ENCODE results near the gene ALOX15B.
"Not testable (repeated sequence)": the region's sequence is repeated elsewhere in the genome, so short reads cannot be mapped to it uniquely, and the experiment has no call there.

ALOX15B gene

DNA sequence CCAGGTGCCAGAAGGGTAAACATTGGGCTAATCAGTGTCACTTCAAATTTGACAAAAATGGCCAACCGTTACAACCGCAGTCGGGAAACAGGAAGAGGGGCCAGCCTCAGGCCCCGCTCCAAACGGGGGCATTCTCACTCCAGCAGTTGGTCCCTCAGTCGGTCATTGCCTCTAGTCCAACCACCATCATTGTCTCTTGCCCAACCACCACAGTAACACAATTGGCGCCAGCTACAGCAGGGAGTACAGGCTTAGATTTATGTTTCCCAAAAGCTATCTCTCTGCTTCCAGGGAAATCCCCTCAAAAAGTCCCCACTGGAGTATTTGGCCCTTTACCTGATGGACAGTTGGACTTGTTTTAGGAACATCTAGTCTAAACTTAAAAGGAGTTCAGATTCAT, 20.3 kb downstream of the ALOX15B start:
- Histone ChIP-seq H4K20me1 (ENCODE audit: low read depth, low read length) (no peaks in the 10 kb centered on the region), H3K4me2 (ENCODE audit: low read depth, low read length, poor library complexity, severe bottlenecking) (no peak overlapping the region), H3F3A (ENCODE audit: insufficient read depth) (no peaks in the 10 kb centered on the region), H3K27me3 (ENCODE audit: low read length) (no peaks in the 10 kb centered on the region), H3K4me3 (ENCODE audit: insufficient read depth, low read length, poor library complexity, severe bottlenecking) (no peak overlapping the region), H3K36me3 (ENCODE audit: low read length) (no peaks in the 10 kb centered on the region), H3K9me3 (ENCODE audit: insufficient read depth, low read length) (no peaks in the 10 kb centered on the region), H3K27ac (ENCODE audit: low read depth, low read length) (no peak overlapping the region), H2AFZ (ENCODE audit: low read depth, low read length, severe bottlenecking) (no peak overlapping the region), H3K9ac (ENCODE audit: low read length) (no peak overlapping the region), H3K9me2 (replicated peaks; ENCODE audit: insufficient read depth, low read length) (no peaks in the 10 kb centered on the region), H3K79me2 (ENCODE audit: insufficient read depth, low read length) (no peaks in the 10 kb centered on the region)
- TF ChIP-seq, protein P1, sequence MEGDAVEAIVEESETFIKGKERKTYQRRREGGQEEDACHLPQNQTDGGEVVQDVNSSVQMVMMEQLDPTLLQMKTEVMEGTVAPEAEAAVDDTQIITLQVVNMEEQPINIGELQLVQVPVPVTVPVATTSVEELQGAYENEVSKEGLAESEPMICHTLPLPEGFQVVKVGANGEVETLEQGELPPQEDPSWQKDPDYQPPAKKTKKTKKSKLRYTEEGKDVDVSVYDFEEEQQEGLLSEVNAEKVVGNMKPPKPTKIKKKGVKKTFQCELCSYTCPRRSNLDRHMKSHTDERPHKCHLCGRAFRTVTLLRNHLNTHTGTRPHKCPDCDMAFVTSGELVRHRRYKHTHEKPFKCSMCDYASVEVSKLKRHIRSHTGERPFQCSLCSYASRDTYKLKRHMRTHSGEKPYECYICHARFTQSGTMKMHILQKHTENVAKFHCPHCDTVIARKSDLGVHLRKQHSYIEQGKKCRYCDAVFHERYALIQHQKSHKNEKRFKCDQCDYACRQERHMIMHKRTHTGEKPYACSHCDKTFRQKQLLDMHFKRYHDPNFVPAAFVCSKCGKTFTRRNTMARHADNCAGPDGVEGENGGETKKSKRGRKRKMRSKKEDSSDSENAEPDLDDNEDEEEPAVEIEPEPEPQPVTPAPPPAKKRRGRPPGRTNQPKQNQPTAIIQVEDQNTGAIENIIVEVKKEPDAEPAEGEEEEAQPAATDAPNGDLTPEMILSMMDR (IDR thresholded peaks at IDR 0.05; ENCODE audit: insufficient read depth, low read length, poor library complexity, severe bottlenecking), result no peak
- no peak for TF ChIP-seq EZH2phosphoT487 (conservative IDR thresholded peaks at IDR 0.05; ENCODE audit: low read length)

DNA sequence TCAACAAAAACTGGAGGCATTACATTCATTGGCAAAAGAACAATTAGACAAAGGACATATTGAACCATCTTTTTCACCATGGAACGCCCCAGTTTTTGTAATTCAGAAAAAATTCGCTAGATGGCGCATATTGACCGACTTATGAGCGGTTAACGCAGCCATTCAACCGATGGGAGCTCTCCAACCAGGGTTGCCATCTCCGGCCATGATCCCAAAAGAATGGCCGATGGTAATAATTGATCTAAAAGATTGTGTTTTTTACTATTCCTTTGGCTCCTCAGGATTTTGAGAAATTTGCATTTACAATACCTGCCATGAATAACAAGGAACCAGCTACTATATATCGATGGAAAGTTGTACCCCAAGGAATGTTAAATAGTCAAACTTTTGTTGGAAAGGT, 21.4 kb downstream of the ALOX15B start:
- TF ChIP-seq, protein P1 (IDR thresholded peaks at IDR 0.05; ENCODE audit: insufficient read depth, low read length, poor library complexity, severe bottlenecking), result peak; percentile 50
- no peak for TF ChIP-seq EZH2phosphoT487 (conservative IDR thresholded peaks at IDR 0.05; ENCODE audit: low read length)
- H3K4me3 ChIP-seq (ENCODE audit: insufficient read depth, low read length, poor library complexity, severe bottlenecking), result no peak overlapping the region
- no peaks in the 10 kb centered on the region for H4K20me1 ChIP-seq (ENCODE audit: low read depth, low read length)
- H3K27me3 ChIP-seq (ENCODE audit: low read length), result no peaks in the 10 kb centered on the region
- no peak overlapping the region for H3K27ac ChIP-seq (ENCODE audit: low read depth, low read length)
- H3K36me3 ChIP-seq (ENCODE audit: low read length), result no peaks in the 10 kb centered on the region
- no peaks in the 10 kb centered on the region for H3F3A ChIP-seq (ENCODE audit: insufficient read depth)
- H3K9ac ChIP-seq (ENCODE audit: low read length), result no peak overlapping the region
- H2AFZ ChIP-seq (ENCODE audit: low read depth, low read length, severe bottlenecking), result no peak overlapping the region
- no peaks in the 10 kb centered on the region for H3K9me3 ChIP-seq (ENCODE audit: insufficient read depth, low read length)
- no peaks in the 10 kb centered on the region for H3K79me2 ChIP-seq (ENCODE audit: insufficient read depth, low read length)
- H3K9me2 ChIP-seq (replicated peaks; ENCODE audit: insufficient read depth, low read length), result no peaks in the 10 kb centered on the region
- H3K4me2 ChIP-seq (ENCODE audit: low read depth, low read length, poor library complexity, severe bottlenecking), result no peak overlapping the region

DNA sequence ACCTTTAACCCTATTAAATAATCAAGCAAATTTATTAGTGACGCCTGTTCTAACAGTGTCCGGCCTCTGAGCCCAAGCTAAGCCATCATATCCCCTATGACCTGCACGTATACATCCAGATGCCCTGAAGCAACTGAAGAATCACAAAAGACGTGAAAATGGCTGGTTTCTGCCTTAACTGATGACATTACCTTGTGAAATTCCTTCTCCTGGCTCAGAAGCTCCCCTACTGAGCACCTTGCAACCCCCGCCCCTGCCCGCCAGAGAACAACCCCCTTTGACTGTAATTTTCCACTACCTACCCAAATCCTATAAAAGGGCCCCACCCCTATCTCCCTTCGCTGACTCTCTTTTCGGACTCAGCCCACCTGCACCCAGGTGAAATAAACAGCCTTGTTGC, 23.0 kb downstream of the ALOX15B start:
- not testable (repeated sequence) for H3F3A ChIP-seq (ENCODE audit: insufficient read depth); H3K79me2 ChIP-seq (ENCODE audit: insufficient read depth, low read length); H3K9me2 ChIP-seq (replicated peaks; ENCODE audit: insufficient read depth, low read length); H3K27me3 ChIP-seq (ENCODE audit: low read length); H4K20me1 ChIP-seq (ENCODE audit: low read depth, low read length); H3K4me2 ChIP-seq (ENCODE audit: low read depth, low read length, poor library complexity, severe bottlenecking); H3K9me3 ChIP-seq (ENCODE audit: insufficient read depth, low read length); H3K36me3 ChIP-seq (ENCODE audit: low read length); H3K27ac ChIP-seq (ENCODE audit: low read depth, low read length); H3K4me3 ChIP-seq (ENCODE audit: insufficient read depth, low read length, poor library complexity, severe bottlenecking); H3K9ac ChIP-seq (ENCODE audit: low read length); H2AFZ ChIP-seq (ENCODE audit: low read depth, low read length, severe bottlenecking)

DNA sequence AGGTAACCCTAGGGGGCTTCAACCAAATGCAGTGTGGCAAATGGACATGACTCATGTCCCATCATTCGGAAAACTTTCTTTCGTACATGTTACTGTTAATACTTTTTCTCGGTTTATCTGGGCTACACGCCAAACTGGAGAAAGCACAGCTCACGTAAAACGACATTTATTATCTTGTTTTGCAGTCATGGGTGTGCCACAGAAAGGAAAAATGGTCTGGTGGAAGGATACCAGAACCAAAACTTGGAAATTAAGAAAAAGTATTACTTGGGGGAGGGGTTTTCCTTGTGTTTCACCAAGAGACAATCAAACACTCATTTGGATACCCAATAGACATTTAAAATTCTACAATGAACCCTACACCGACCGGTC, 23.6 kb downstream of the ALOX15B start:
- Histone ChIP-seq H3K9me3 (ENCODE audit: insufficient read depth, low read length) (no peaks in the 10 kb centered on the region), H3K4me2 (ENCODE audit: low read depth, low read length, poor library complexity, severe bottlenecking) (no peak overlapping the region), H3K36me3 (ENCODE audit: low read length) (no peaks in the 10 kb centered on the region), H3K79me2 (ENCODE audit: insufficient read depth, low read length) (no peaks in the 10 kb centered on the region), H3F3A (ENCODE audit: insufficient read depth) (no peaks in the 10 kb centered on the region), H2AFZ (ENCODE audit: low read depth, low read length, severe bottlenecking) (no peak overlapping the region), H3K4me3 (ENCODE audit: insufficient read depth, low read length, poor library complexity, severe bottlenecking) (no peak overlapping the region), H4K20me1 (ENCODE audit: low read depth, low read length) (no peaks in the 10 kb centered on the region), H3K27ac (ENCODE audit: low read depth, low read length) (no peak overlapping the region), H3K9me2 (replicated peaks; ENCODE audit: insufficient read depth, low read length) (no peaks in the 10 kb centered on the region), H3K9ac (ENCODE audit: low read length) (no peak overlapping the region), H3K27me3 (ENCODE audit: low read length) (no peaks in the 10 kb centered on the region)
- TF ChIP-seq, protein P1 (IDR thresholded peaks at IDR 0.05; ENCODE audit: insufficient read depth, low read length, poor library complexity, severe bottlenecking), result no peak
- TF ChIP-seq EZH2phosphoT487 (conservative IDR thresholded peaks at IDR 0.05; ENCODE audit: low read length), result no peak
